GM18858 (cell line): ENCODE measurements around the gene KIAA0930.
"Not testable (repeated sequence)": the region's sequence is repeated elsewhere in the genome, so short reads cannot be mapped to it uniquely, and the experiment has no call there.

ENCODE experiments used
- ATAC-seq: cut with Tn5 transposase; IDR thresholded peaks from one replicate; pipeline ENCODE4 v1.9.1; 2021; ENCODE audit not compliant: unreplicated experiment

The KIAA0930 gene

GRCh38 chr22:45240810-45241631 is at the start of gene KIAA0930:
Gene KIAA0930, minus strand, starts transcription at chr22:45240894. Its CDS starts 191 bp downstream, at chr22:45240703.
- ATAC-seq = no peak

GRCh38 chr22:45286854-45287551 is 46.3 kb upstream of the KIAA0930 start:
- ATAC-seq = no peak

- no peak for ATAC-seq
Observed at GRCh38 chr22:45285263-45286058, 44.8 kb upstream of the KIAA0930 start.

GRCh38 chr22:45284705-45285262 is 44.1 kb upstream of the KIAA0930 start, which contains the start of gene UPK3A:
Gene UPK3A, plus strand, starts transcription at chr22:45284949. Its CDS starts 65 bp downstream, at chr22:45285014.
- ATAC-seq = no peak

GRCh38 chr22:45281010-45281409 is 40.3 kb upstream of the KIAA0930 start:
- ATAC-seq = no peak

GRCh38 chr22:45280587-45280980 is 39.9 kb upstream of the KIAA0930 start:
- no peak for ATAC-seq

- ATAC-seq = no peak
Observed at GRCh38 chr22:45278125-45278524, 37.4 kb upstream of the KIAA0930 start.

GRCh38 chr22:45277720-45278119 is 37.0 kb upstream of the KIAA0930 start:
- ATAC-seq = not testable (repeated sequence)

- no peak for ATAC-seq
Observed at GRCh38 chr22:45276507-45277105, 35.9 kb upstream of the KIAA0930 start.

- no peak for ATAC-seq
Observed at GRCh38 chr22:45273452-45274075, 32.9 kb upstream of the KIAA0930 start.

- ATAC-seq = no peak
Observed at GRCh38 chr22:45272498-45272897, 31.8 kb upstream of the KIAA0930 start.

- no peak for ATAC-seq
Observed at GRCh38 chr22:45271667-45272201, 31.0 kb upstream of the KIAA0930 start.

- no peak for ATAC-seq
Observed at GRCh38 chr22:45270095-45271020, 29.7 kb upstream of the KIAA0930 start.

- no peak for ATAC-seq
Observed at GRCh38 chr22:45268958-45269844, 28.5 kb upstream of the KIAA0930 start.

- no peak for ATAC-seq
Observed at GRCh38 chr22:45268167-45268957, 27.7 kb upstream of the KIAA0930 start.

GRCh38 chr22:45265535-45265934 is 24.8 kb upstream of the KIAA0930 start:
- ATAC-seq = no peak
